Mesendoderm (in vitro differentiated cells): ENCODE data around the gene BEST2. TPM values are rescaled to one million over a fixed set of nuclear protein-coding genes. Genes with fewer than 3 reads are reported as not detected.

Experiments
- DNase-seq: peaks from one replicate; pipeline ENCODE4 v3.0.0; 2013
- H2AK5ac ChIP-seq: 2 replicates; pipeline ENCODE4 v1.6.1; 2013; ENCODE audit warnings: low read length, inconsistent platforms
- H2BK120ac ChIP-seq: 2 replicates; pipeline ENCODE4 v1.6.1; 2013; ENCODE audit warnings: low read depth, mild to moderate bottlenecking, low read length, moderate library complexity, mixed read lengths
- H2BK15ac ChIP-seq: replicated peaks from 2 replicates; pipeline ENCODE4 v1.6.1; 2013; ENCODE audit warnings: low read depth, mild to moderate bottlenecking, moderate library complexity
- H2BK5ac ChIP-seq: 2 replicates; pipeline ENCODE4 v1.6.1; 2013; ENCODE audit warnings: low read length, inconsistent platforms
- H3K18ac ChIP-seq: 2 replicates; pipeline ENCODE4 v1.6.1; 2013; ENCODE audit warnings: mild to moderate bottlenecking, low read length, mixed read lengths
- H3K23ac ChIP-seq: one replicate; pipeline ENCODE4 v1.6.1; 2013; ENCODE audit warnings: low read length
- H3K27ac ChIP-seq: 2 replicates; pipeline ENCODE4 v1.5.1; 2013; ENCODE audit warnings: low read depth, mild to moderate bottlenecking, inconsistent platforms, low read length, moderate library complexity
- H3K27me3 ChIP-seq: 2 replicates; pipeline ENCODE4 v1.6.1; 2013; ENCODE audit warnings: low read length, control low read depth, mild to moderate bottlenecking, inconsistent platforms; ENCODE audit not compliant: insufficient read depth, poor library complexity
- H3K36me3 ChIP-seq: 2 replicates; pipeline ENCODE4 v1.6.1; 2013; ENCODE audit warnings: low read length, inconsistent platforms; ENCODE audit not compliant: control insufficient read depth, insufficient read depth
- H3K4ac ChIP-seq: one replicate; pipeline ENCODE4 v1.6.1; 2013; ENCODE audit warnings: low read depth, mild to moderate bottlenecking, low read length, moderate library complexity
- H3K4me1 ChIP-seq: 2 replicates; pipeline ENCODE4 v1.6.1; 2013; ENCODE audit warnings: low read depth, low read length, inconsistent platforms; ENCODE audit not compliant: control insufficient read depth
- H3K4me2 ChIP-seq: 2 replicates; pipeline ENCODE4 v1.6.1; 2013; ENCODE audit warnings: low read length
- H3K4me3 ChIP-seq: 2 replicates; pipeline ENCODE4 v1.5.1; 2013; ENCODE audit warnings: mild to moderate bottlenecking, low read length
- H3K56ac ChIP-seq: one replicate; pipeline ENCODE4 v1.6.1; 2013; ENCODE audit warnings: low read length
- H3K79me1 ChIP-seq: 2 replicates; pipeline ENCODE4 v1.6.1; 2013; ENCODE audit warnings: low read length, inconsistent platforms
- H3K79me2 ChIP-seq: 2 replicates; pipeline ENCODE4 v1.6.1; 2013; ENCODE audit warnings: mild to moderate bottlenecking, low read length; ENCODE audit not compliant: control insufficient read depth, insufficient read depth
- H3K9ac ChIP-seq: 2 replicates; pipeline ENCODE4 v1.6.1; 2013; ENCODE audit warnings: low read length, inconsistent platforms
- H4K5ac ChIP-seq: one replicate; pipeline ENCODE4 v1.6.1; 2013; ENCODE audit warnings: low read length
- H4K8ac ChIP-seq: one replicate; pipeline ENCODE4 v1.6.1; 2013; ENCODE audit warnings: low read depth, mild to moderate bottlenecking, control low read depth, low read length, moderate library complexity
- WGBS: extraction: QIAGEN DNeasy Blood & Tissue Kit; methylation state at CpG from one replicate; pipeline ENCODE4 v1.1.7; 2013; ENCODE audit warnings: low lambda C conversion rate, missing lambda C conversion rate; ENCODE audit not compliant: insufficient coverage; ENCODE audit errors: extremely low coverage; 5-methylcytosine and 5-hydroxymethylcytosine counted together
- small RNA-seq: library from polyadenylated mRNA; stranded (forward); fragments of <200 nt; extraction: miRNeasy Mini kit (QIAGEN cat#:217004); gene quantifications from one replicate; pipeline ENCODE3, GENCODE V24; 2013; ENCODE audit not compliant: insufficient read depth

BEST2 gene

GRCh38 chr19:12806242-12807081, 54.9 kb downstream of the BEST2 start, which contains the start of gene RNASEH2A:
Gene RNASEH2A, plus strand, starts transcription at chr19:12806584. Its CDS starts 90 bp downstream, at chr19:12806674.
- H3K9ac ChIP-seq, result peak within 1 kb of the TSS; percentile 94
- H3K4ac ChIP-seq, result peak within 1 kb of the TSS; percentile 22
- H4K5ac ChIP-seq, result no peak within 1 kb of the TSS
- peak within 1 kb of the TSS; percentile 88 for H3K4me2 ChIP-seq
- no peak within 1 kb of the TSS for H2BK120ac ChIP-seq
- H3K18ac ChIP-seq, result no peak within 1 kb of the TSS
- peak within 1 kb of the TSS; percentile 61 for H2AK5ac ChIP-seq
- H3K56ac ChIP-seq, result peak within 1 kb of the TSS; percentile 99
- peaks cover 3% of the 10 kb centered on the region for H3K79me2 ChIP-seq
- H3K4me1 ChIP-seq, result peaks cover 3% of the 10 kb centered on the region
- H3K27me3 ChIP-seq, result no peaks in the 10 kb centered on the region
- peak within 1 kb of the TSS; percentile 77 for H3K4me3 ChIP-seq
- no peak within 1 kb of the TSS for H3K27ac ChIP-seq
- H4K8ac ChIP-seq, result peak within 1 kb of the TSS; percentile 83
- H2BK5ac ChIP-seq, result peak within 1 kb of the TSS; percentile 70
- peaks cover 7% of the 10 kb centered on the region for H3K79me1 ChIP-seq
- H3K23ac ChIP-seq, result no peak within 1 kb of the TSS
- H2BK15ac ChIP-seq, result no peak within 1 kb of the TSS
- no CpG with 5 or more reads among the region's 66 CpGs for WGBS
- peaks cover 4% of the 10 kb centered on the region for H3K36me3 ChIP-seq
- DNase-seq, result peak; percentile 94

Small RNA genes lying within 50 kb of the gene (small RNA-seq; reads per million reads assigned to genes)
- gene MIR5684 (not detected), gene SNORD41 (18.6 reads per million, percentile 91 among the genes with 10 or more reads in this experiment)
